HG03045 (cell line): ENCODE results near the gene ANKRD55.
"Not testable (repeated sequence)": the region's sequence is repeated elsewhere in the genome, so short reads cannot be mapped to it uniquely, and the experiment has no call there.

Experiments used
- ATAC-seq: cut with Tn5 transposase; IDR thresholded peaks from one replicate; pipeline ENCODE4 v1.9.1; 2021; ENCODE audit warnings: mild to moderate bottlenecking, moderate library complexity; ENCODE audit not compliant: unreplicated experiment

ANKRD55 gene

GRCh38 chr5:56110646-56111403 is 122.3 kb downstream of the ANKRD55 start:
- ATAC-seq: no peak

- no peak for ATAC-seq
These were observed 124.9 kb downstream of the ANKRD55 start for GRCh38 chr5:56108246-56108645.

- ATAC-seq: no peak
These were observed 126.3 kb downstream of the ANKRD55 start for GRCh38 chr5:56106837-56107236.

GRCh38 chr5:56105511-56106291 is 127.4 kb downstream of the ANKRD55 start:
- no peak for ATAC-seq

GRCh38 chr5:56102889-56103288 is 130.2 kb downstream of the ANKRD55 start:
- no peak for ATAC-seq

- not testable (repeated sequence) for ATAC-seq
These were observed 130.9 kb downstream of the ANKRD55 start for GRCh38 chr5:56102207-56102606.

GRCh38 chr5:56101180-56101579 is 131.9 kb downstream of the ANKRD55 start:
- no peak for ATAC-seq

- ATAC-seq: no peak
These were observed 132.5 kb downstream of the ANKRD55 start for GRCh38 chr5:56100439-56101176.

GRCh38 chr5:56099346-56099745 is 133.8 kb downstream of the ANKRD55 start:
- ATAC-seq: no peak

- ATAC-seq: no peak
These were observed 136.1 kb downstream of the ANKRD55 start for GRCh38 chr5:56097055-56097454.

- peak; percentile 86 for ATAC-seq
These were observed 137.5 kb downstream of the ANKRD55 start for GRCh38 chr5:56095579-56096102.

GRCh38 chr5:56094579-56095361 is 138.4 kb downstream of the ANKRD55 start:
- peak; percentile 16 for ATAC-seq

- ATAC-seq: no peak
These were observed 139.2 kb downstream of the ANKRD55 start for GRCh38 chr5:56093970-56094369.

GRCh38 chr5:56092115-56092514 is 141.0 kb downstream of the ANKRD55 start:
- ATAC-seq: no peak

GRCh38 chr5:56091664-56092063 is 141.5 kb downstream of the ANKRD55 start:
- ATAC-seq: no peak

- ATAC-seq: no peak
These were observed 142.2 kb downstream of the ANKRD55 start for GRCh38 chr5:56090793-56091460.

- peak; percentile 94 for ATAC-seq
These were observed 143.9 kb downstream of the ANKRD55 start for GRCh38 chr5:56088967-56089829.

- no peak for ATAC-seq
These were observed 144.6 kb downstream of the ANKRD55 start for GRCh38 chr5:56088431-56088949.

GRCh38 chr5:56085193-56085592 is 147.9 kb downstream of the ANKRD55 start:
- no peak for ATAC-seq
